ENCODE results near the gene TWF2.
A peak's percentile ranks its signal among the peaks of the same experiment; 100 is the strongest.
"Not testable (repeated sequence)": the region's sequence is repeated elsewhere in the genome, so short reads cannot be mapped to it uniquely, and the experiment has no call there.

Gene TWF2

GRCh38 chr3:52238761-52239701 lies at the start of gene TWF2:
TWF2 (minus strand) TSS chr3:52239158; CDS start chr3:52239016, 142 bp downstream.
- peaks cover 2% of the 10 kb centered on the region for H3K9me3 ChIP-seq (ENCODE audit: low read length)
- peak within 1 kb of the TSS; percentile 81 for H3K4me3 ChIP-seq (ENCODE audit: low read length)
- H3K27me3 ChIP-seq (ENCODE audit: insufficient read depth, low read length) = no peaks in the 10 kb centered on the region
- H3K36me3 ChIP-seq (ENCODE audit: insufficient read depth, low read length) = no peaks in the 10 kb centered on the region
- H2AFZ ChIP-seq (ENCODE audit: low read depth, low read length) = peak within 1 kb of the TSS; percentile 79
- peaks cover 27% of the 10 kb centered on the region for H3K4me1 ChIP-seq (ENCODE audit: insufficient read depth, low read length)

- peak overlapping the region; percentile 67 for H3K4me3 ChIP-seq (ENCODE audit: low read length)
- H3K9me3 ChIP-seq (ENCODE audit: low read length) = no peaks in the 10 kb centered on the region
- no peaks in the 10 kb centered on the region for H3K27me3 ChIP-seq (ENCODE audit: insufficient read depth, low read length)
- peaks cover 30% of the 10 kb centered on the region for H3K36me3 ChIP-seq (ENCODE audit: insufficient read depth, low read length)
- H3K4me1 ChIP-seq (ENCODE audit: insufficient read depth, low read length) = peaks cover 13% of the 10 kb centered on the region
- H2AFZ ChIP-seq (ENCODE audit: low read depth, low read length) = no peak overlapping the region
Measured at GRCh38 chr3:52288674-52289073, 49.7 kb upstream of the TWF2 start.

- Histone ChIP-seq H3K4me3 (ENCODE audit: low read length) (peak overlapping the region; percentile 67), H3K27me3 (ENCODE audit: insufficient read depth, low read length) (no peaks in the 10 kb centered on the region), H3K9me3 (ENCODE audit: low read length) (no peaks in the 10 kb centered on the region), H3K36me3 (ENCODE audit: insufficient read depth, low read length) (peaks cover 19% of the 10 kb centered on the region), H2AFZ (ENCODE audit: low read depth, low read length) (no peak overlapping the region), H3K4me1 (ENCODE audit: insufficient read depth, low read length) (peaks cover 20% of the 10 kb centered on the region)
Measured at GRCh38 chr3:52286777-52287110, 47.8 kb upstream of the TWF2 start.

- peaks cover 34% of the 10 kb centered on the region for H3K4me1 ChIP-seq (ENCODE audit: insufficient read depth, low read length)
- not testable (repeated sequence) for H3K9me3 ChIP-seq (ENCODE audit: low read length); H2AFZ ChIP-seq (ENCODE audit: low read depth, low read length)
Measured at GRCh38 chr3:52284051-52284450, 45.1 kb upstream of the TWF2 start.

GRCh38 chr3:52283306-52283705 lies 44.3 kb upstream of the TWF2 start:
- H3K9me3 ChIP-seq (ENCODE audit: low read length) = no peaks in the 10 kb centered on the region
- H3K4me3 ChIP-seq (ENCODE audit: low read length) = no peak overlapping the region
- H2AFZ ChIP-seq (ENCODE audit: low read depth, low read length) = no peak overlapping the region
- peaks cover 9% of the 10 kb centered on the region for H3K36me3 ChIP-seq (ENCODE audit: insufficient read depth, low read length)
- H3K4me1 ChIP-seq (ENCODE audit: insufficient read depth, low read length) = peaks cover 34% of the 10 kb centered on the region
- no peaks in the 10 kb centered on the region for H3K27me3 ChIP-seq (ENCODE audit: insufficient read depth, low read length)

More at GRCh38 chr3:52284051-52284450, 45.1 kb upstream of the TWF2 start:
- not testable (repeated sequence) for H3K4me3 ChIP-seq (ENCODE audit: low read length); H3K36me3 ChIP-seq (ENCODE audit: insufficient read depth, low read length); H3K27me3 ChIP-seq (ENCODE audit: insufficient read depth, low read length)

GRCh38 chr3:52281981-52282801 lies 43.2 kb upstream of the TWF2 start:
- Histone ChIP-seq H3K27me3 (ENCODE audit: insufficient read depth, low read length) (no peaks in the 10 kb centered on the region), H3K4me1 (ENCODE audit: insufficient read depth, low read length) (peaks cover 36% of the 10 kb centered on the region), H3K9me3 (ENCODE audit: low read length) (no peaks in the 10 kb centered on the region), H3K4me3 (ENCODE audit: low read length) (no peak overlapping the region), H2AFZ (ENCODE audit: low read depth, low read length) (no peak overlapping the region), H3K36me3 (ENCODE audit: insufficient read depth, low read length) (peaks cover 9% of the 10 kb centered on the region)

- Histone ChIP-seq H3K9me3 (ENCODE audit: low read length) (no peaks in the 10 kb centered on the region), H3K4me1 (ENCODE audit: insufficient read depth, low read length) (peaks cover 44% of the 10 kb centered on the region), H2AFZ (ENCODE audit: low read depth, low read length) (peak overlapping the region; percentile 9), H3K36me3 (ENCODE audit: insufficient read depth, low read length) (peaks cover 13% of the 10 kb centered on the region), H3K4me3 (ENCODE audit: low read length) (no peak overlapping the region), H3K27me3 (ENCODE audit: insufficient read depth, low read length) (no peaks in the 10 kb centered on the region)
Measured at GRCh38 chr3:52280050-52280461, 41.1 kb upstream of the TWF2 start.

GRCh38 chr3:52279596-52279995 lies 40.6 kb upstream of the TWF2 start:
- peaks cover 44% of the 10 kb centered on the region for H3K4me1 ChIP-seq (ENCODE audit: insufficient read depth, low read length)
- no peaks in the 10 kb centered on the region for H3K27me3 ChIP-seq (ENCODE audit: insufficient read depth, low read length)
- peaks cover 14% of the 10 kb centered on the region for H3K36me3 ChIP-seq (ENCODE audit: insufficient read depth, low read length)
- H2AFZ ChIP-seq (ENCODE audit: low read depth, low read length) = peak overlapping the region; percentile 9
- H3K9me3 ChIP-seq (ENCODE audit: low read length) = no peaks in the 10 kb centered on the region
- no peak overlapping the region for H3K4me3 ChIP-seq (ENCODE audit: low read length)

GRCh38 chr3:52278510-52279069 lies 39.6 kb upstream of the TWF2 start, which contains the start of gene WDR82:
WDR82 (minus strand) TSS chr3:52278649; CDS start chr3:52278361, 288 bp downstream.
- Histone ChIP-seq H3K4me1 (ENCODE audit: insufficient read depth, low read length) (peaks cover 41% of the 10 kb centered on the region), H3K36me3 (ENCODE audit: insufficient read depth, low read length) (peaks cover 16% of the 10 kb centered on the region), H3K9me3 (ENCODE audit: low read length) (no peaks in the 10 kb centered on the region), H3K4me3 (ENCODE audit: low read length) (peak within 1 kb of the TSS; percentile 84), H2AFZ (ENCODE audit: low read depth, low read length) (no peak within 1 kb of the TSS), H3K27me3 (ENCODE audit: insufficient read depth, low read length) (no peaks in the 10 kb centered on the region)

- Histone ChIP-seq H3K4me3 (ENCODE audit: low read length) (peak overlapping the region; percentile 84), H2AFZ (ENCODE audit: low read depth, low read length) (no peak overlapping the region), H3K9me3 (ENCODE audit: low read length) (no peaks in the 10 kb centered on the region), H3K4me1 (ENCODE audit: insufficient read depth, low read length) (peaks cover 35% of the 10 kb centered on the region), H3K27me3 (ENCODE audit: insufficient read depth, low read length) (no peaks in the 10 kb centered on the region), H3K36me3 (ENCODE audit: insufficient read depth, low read length) (peaks cover 21% of the 10 kb centered on the region)
Measured at GRCh38 chr3:52277972-52278509, 39.1 kb upstream of the TWF2 start.

- Histone ChIP-seq H3K4me1 (ENCODE audit: insufficient read depth, low read length) (peaks cover 34% of the 10 kb centered on the region), H3K27me3 (ENCODE audit: insufficient read depth, low read length) (no peaks in the 10 kb centered on the region), H3K4me3 (ENCODE audit: low read length) (peak overlapping the region; percentile 84), H3K36me3 (ENCODE audit: insufficient read depth, low read length) (peaks cover 27% of the 10 kb centered on the region), H3K9me3 (ENCODE audit: low read length) (no peaks in the 10 kb centered on the region), H2AFZ (ENCODE audit: low read depth, low read length) (no peak overlapping the region)
Measured at GRCh38 chr3:52277071-52277964, 38.4 kb upstream of the TWF2 start.

- peaks cover 27% of the 10 kb centered on the region for H3K4me1 ChIP-seq (ENCODE audit: insufficient read depth, low read length)
- not testable (repeated sequence) for H3K4me3 ChIP-seq (ENCODE audit: low read length); H3K9me3 ChIP-seq (ENCODE audit: low read length); H3K27me3 ChIP-seq (ENCODE audit: insufficient read depth, low read length); H2AFZ ChIP-seq (ENCODE audit: low read depth, low read length)
- H3K36me3 ChIP-seq (ENCODE audit: insufficient read depth, low read length) = peaks cover 46% of the 10 kb centered on the region
Measured at GRCh38 chr3:52274781-52275180, 35.8 kb upstream of the TWF2 start.
